ENCODE data around the gene PLCL1.
A peak's percentile ranks its signal among the peaks of the same experiment; 100 is the strongest.

Gene PLCL1

DNA sequence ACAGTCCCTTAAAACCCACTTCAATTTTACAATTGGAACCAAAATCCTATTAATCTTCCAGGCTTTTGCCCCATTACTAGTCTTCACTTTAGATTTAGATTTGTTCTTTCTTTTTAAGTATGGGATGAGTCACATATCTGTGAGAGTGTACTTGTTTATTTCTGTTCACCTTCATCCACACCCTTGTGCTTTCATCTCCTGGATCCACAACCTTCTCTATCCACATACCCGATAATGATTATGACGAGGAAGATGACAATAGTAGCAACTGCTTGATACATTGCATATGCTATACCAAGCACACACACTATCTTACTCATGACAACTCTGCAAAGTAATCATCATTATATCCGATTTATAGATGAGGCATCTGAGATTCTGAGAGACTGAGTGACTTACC, 297.3 kb downstream of the PLCL1 start:
- DNase-seq (ENCODE audit: extremely low read depth in 1 of 2, low read depth in 1 of 2): no peak

- DNase-seq (ENCODE audit: extremely low read depth in 1 of 2, low read depth in 1 of 2): no peak
These were observed 297.7 kb downstream of the PLCL1 start for GRCh38 chr2:198102120-198102519.

DNA sequence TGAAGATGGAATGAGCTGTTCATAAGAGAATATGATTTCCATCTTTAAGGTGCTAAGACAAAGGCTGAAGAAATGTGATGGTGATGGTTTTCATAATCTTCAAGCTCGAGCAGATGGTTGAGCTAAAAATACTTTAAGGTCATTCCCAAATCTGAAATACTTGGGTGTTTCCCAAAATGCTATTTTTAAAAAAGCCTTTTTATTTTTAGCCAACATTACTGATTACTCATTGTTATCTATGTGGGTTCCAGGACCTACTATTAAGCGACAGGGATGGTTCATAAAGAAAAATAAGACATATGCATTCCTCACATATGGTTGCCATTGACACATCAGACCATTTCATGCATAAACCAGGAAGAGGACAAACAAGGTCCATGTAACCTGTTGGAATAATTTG, 298.5 kb downstream of the PLCL1 start:
- DNase-seq (ENCODE audit: extremely low read depth in 1 of 2, low read depth in 1 of 2): no peak

DNA sequence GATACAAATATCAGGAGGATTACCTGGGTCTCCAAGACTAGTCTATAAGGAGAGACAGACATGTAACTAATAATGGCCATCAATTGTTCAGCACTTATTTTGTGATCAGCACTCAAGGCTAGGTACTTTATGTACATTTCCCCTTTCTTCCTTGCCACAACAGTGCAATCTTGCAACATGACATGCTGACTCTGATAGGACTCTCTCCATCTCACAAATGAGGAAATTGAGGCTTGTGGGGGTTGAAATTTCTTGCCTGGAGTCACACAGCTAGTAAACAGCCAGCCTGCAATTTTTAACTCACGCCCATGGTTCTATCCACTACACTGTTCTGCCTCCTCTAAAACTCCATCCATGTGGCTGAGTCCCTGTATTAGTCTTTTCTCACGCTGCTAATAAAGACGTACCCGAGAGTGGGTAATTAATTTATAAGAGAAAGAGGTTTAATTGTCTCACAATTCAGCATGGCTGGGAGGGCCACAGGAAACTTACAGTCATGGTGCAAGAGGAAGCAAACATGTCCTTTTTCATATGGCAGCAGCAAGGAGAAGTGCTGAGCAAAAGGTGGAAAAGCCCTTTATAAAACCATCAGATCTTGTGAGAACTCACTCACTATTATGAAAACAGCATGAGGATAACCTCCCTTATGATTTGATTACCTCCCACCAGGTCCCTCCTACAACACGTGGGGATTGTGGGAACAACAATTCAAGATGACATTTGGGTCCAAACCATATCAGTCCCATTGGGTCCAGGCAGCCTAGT, 302.4 kb downstream of the PLCL1 start:
- no peak for DNase-seq (ENCODE audit: extremely low read depth in 1 of 2, low read depth in 1 of 2)

DNA sequence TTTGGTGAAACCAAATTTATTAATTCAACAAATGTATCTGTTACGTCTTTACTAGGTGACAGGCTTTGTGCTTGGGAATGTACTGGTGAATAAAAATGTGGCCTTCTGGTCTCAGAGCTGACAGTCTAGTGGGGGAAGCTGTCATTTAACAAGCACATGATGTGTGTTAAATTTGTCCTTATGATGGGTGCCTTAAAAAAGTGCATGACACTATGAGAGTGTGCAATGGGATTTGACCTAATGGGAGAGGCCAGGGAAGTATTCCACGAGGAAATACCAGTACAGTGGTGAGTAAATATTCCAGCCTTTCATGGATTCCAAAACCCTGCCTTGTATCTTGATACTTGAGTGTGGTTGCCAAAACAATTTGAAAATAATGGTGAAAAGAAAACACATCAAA, 308.9 kb downstream of the PLCL1 start:
- no peak for DNase-seq (ENCODE audit: extremely low read depth in 1 of 2, low read depth in 1 of 2)

DNA sequence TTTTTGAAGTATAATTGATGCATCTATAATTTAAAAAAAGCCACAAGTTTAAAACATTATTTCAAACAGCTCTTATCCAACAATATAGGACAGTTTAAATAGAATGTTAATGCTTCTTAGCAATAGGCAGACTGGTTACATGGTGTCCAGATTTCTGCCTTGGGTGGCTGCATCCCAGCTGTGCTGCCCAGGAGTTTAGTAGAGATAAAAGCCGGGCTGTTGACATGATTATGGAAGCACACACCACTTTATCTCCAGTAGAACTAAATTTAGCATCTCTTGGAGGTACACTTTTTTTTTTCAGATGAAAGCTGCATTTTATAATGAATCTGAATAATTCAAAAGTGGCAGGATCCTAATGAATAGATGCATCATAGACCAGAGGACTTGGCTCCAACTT, 309.7 kb downstream of the PLCL1 start:
- no peak for DNase-seq (ENCODE audit: extremely low read depth in 1 of 2, low read depth in 1 of 2)

- DNase-seq (ENCODE audit: extremely low read depth in 1 of 2, low read depth in 1 of 2): no peak
These were observed 310.8 kb downstream of the PLCL1 start for GRCh38 chr2:198115201-198115600.

DNA sequence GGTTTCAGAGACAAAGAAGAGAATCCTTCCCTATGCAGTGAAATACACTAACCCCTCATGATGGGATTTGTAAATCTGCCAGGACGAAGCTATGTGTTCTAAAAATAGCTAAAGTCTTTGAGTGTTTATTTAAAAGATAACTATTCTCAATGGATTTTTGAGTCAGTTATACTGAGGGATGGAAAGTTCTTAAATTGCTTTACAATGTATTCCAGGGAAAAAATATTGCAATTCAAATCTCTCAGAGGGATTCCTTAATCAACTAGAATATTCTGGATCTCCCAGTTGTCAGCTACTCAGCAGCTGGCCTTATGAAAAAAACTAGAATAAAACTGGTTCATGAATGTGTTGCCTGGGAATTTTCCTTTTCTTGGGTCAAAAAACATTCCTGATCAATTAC, 312.4 kb downstream of the PLCL1 start:
- no peak for DNase-seq (ENCODE audit: extremely low read depth in 1 of 2, low read depth in 1 of 2)

DNA sequence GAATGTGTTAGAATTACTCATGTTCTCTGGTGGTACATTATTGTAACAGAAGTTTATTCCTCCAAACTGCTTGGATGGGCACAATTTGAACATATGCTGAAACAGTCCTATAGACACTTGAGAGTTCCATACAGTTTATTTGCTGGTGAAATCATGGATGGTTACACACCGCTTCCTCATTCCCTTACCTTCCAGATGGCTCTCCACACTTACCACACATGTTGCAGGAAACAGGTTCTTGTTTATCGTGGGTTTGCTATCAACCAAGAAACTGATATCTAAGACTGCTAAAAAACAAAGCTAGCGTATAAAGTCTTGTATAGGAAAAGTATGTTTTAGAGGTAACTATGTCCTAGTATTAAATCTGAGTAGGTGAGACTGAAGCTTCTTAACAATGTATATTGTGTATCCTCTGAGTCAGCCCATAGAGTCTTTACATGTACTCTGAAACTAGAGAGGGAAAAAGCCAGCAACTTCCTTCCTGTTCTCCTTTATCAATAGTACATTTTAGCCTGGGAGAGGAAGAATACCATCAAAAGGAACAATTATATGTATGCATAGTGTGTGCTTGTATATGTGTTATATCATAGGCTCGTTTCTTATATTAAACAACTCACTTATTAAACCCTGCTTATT, 313.1 kb downstream of the PLCL1 start:
- no peak for DNase-seq (ENCODE audit: extremely low read depth in 1 of 2, low read depth in 1 of 2)

DNA sequence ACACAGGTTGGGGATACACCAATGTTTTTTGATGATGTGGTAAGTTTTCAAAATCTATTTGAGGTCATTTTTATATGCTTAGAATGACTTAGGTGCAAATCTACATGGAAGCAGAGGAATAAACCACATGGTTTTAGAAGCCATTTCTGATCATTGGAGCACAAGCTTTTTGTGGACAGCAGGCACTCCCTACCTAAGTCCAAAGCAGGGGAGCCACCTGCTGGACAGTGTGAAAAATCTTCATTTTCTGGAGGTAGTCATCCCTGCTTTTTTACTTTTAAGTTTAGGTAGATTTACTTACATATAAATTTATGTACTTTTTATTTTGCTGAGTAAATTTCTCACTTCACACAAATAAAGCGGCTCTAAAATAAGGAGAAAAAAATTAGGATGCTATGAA, 323.2 kb downstream of the PLCL1 start:
- peak in 1 of 2 donors; percentile 13 for DNase-seq (ENCODE audit: extremely low read depth in 1 of 2, low read depth in 1 of 2)

- DNase-seq (ENCODE audit: extremely low read depth in 1 of 2, low read depth in 1 of 2): no peak
These were observed 325.2 kb downstream of the PLCL1 start for GRCh38 chr2:198129609-198130008.

- DNase-seq (ENCODE audit: extremely low read depth in 1 of 2, low read depth in 1 of 2): no peak
These were observed 330.0 kb downstream of the PLCL1 start for GRCh38 chr2:198134293-198134955.

- DNase-seq (ENCODE audit: extremely low read depth in 1 of 2, low read depth in 1 of 2): no peak
These were observed 331.1 kb downstream of the PLCL1 start for GRCh38 chr2:198135481-198135934.

DNA sequence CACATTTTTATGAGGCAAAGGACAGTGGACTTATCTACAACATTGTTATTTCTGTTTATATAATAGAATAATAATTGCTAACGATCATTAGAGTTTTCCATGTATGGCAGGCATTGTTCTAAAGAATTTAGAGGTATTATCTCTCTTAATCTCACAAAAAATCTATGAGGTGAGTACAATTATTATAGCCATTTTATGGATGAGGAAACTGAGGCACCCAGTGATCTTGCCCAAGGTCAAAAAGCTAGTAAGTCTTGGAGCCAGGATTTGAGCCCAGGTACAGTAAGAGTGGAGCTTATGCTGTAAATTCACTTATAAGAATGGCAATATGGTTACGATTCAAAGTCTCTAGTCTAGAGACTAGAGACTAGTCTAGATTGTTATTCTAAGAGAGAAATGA, 331.7 kb downstream of the PLCL1 start:
- DNase-seq (ENCODE audit: extremely low read depth in 1 of 2, low read depth in 1 of 2): no peak

GRCh38 chr2:198137733-198138132, 333.3 kb downstream of the PLCL1 start:
- DNase-seq (ENCODE audit: extremely low read depth in 1 of 2, low read depth in 1 of 2): no peak

- DNase-seq (ENCODE audit: extremely low read depth in 1 of 2, low read depth in 1 of 2): no peak
These were observed 337.3 kb downstream of the PLCL1 start for GRCh38 chr2:198141726-198142125.

GRCh38 chr2:198143156-198143555, 338.8 kb downstream of the PLCL1 start:
- no peak for DNase-seq (ENCODE audit: extremely low read depth in 1 of 2, low read depth in 1 of 2)

GRCh38 chr2:198143793-198144192, 339.4 kb downstream of the PLCL1 start:
- DNase-seq (ENCODE audit: extremely low read depth in 1 of 2, low read depth in 1 of 2): no peak

- no peak for DNase-seq (ENCODE audit: extremely low read depth in 1 of 2, low read depth in 1 of 2)
These were observed 340.3 kb downstream of the PLCL1 start for GRCh38 chr2:198144660-198145059.

- DNase-seq (ENCODE audit: extremely low read depth in 1 of 2, low read depth in 1 of 2): no peak
These were observed 342.1 kb downstream of the PLCL1 start for GRCh38 chr2:198146346-198146940.

DNA sequence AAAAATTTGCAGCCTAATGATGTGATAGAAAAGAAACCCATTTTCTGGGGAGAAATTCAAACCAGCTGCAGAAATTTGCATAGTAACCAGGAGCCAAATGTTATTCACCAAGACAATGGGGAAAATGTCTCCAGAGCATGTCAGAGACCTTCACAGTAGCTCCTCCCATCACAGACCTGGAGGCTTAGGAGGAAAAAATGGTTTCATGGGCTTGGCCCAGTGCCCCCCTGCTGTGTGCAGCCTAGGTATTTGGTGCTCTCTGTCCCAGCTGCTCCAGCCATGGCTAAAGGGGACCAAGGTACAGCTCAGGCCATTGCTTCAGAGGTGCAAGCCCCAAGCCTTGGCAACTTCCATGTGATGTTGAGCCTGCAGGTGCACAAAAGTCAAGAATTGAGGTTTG, 352.9 kb downstream of the PLCL1 start:
- no peak for DNase-seq (ENCODE audit: extremely low read depth in 1 of 2, low read depth in 1 of 2)

- no peak for DNase-seq (ENCODE audit: extremely low read depth in 1 of 2, low read depth in 1 of 2)
These were observed 356.8 kb downstream of the PLCL1 start for GRCh38 chr2:198161151-198161550.

Measured in stimulated activated CD8-positive, alpha-beta memory T cell treated with anti-CD3 and anti-CD28 coated beads, Interleukin-7, amount 100 ng/mL, for 48 hours (primary cell).